RWPE1 (cell line): ENCODE results near the gene RHBDD1.

ENCODE experiments used
- CTCF ChIA-PET: fragments of 350-600 bp; sonication (Branson Sonifier 250); formaldehyde crosslinking; extraction: SDS; loops from one replicate; lab custom pipeline; 2021; lab: Yijun Ruan, JAX
- POLR2A ChIA-PET: fragments of 400-600 bp; formaldehyde crosslinking; extraction: SDS; loops from one replicate; lab custom pipeline; 2020; ENCODE audit warnings: antibody characterized with exemption; ENCODE audit not compliant: low non-redundant PET; lab: Yijun Ruan, JAX
- DNase-seq: peaks from one replicate; pipeline ENCODE4 v3.0.0; 2012; ENCODE audit warnings: low spot score
- H3K27ac ChIP-seq: fragments of 450-650 bp; 2 replicates; pipeline ENCODE4 v1.5.1; 2017
- CTCF ChIP-seq: fragments of 450-650 bp; conservative IDR thresholded peaks from 2 replicates; pipeline ENCODE4 v1.5.1; 2017; ENCODE audit warnings: low read depth, mild to moderate bottlenecking

RHBDD1 gene

DNA sequence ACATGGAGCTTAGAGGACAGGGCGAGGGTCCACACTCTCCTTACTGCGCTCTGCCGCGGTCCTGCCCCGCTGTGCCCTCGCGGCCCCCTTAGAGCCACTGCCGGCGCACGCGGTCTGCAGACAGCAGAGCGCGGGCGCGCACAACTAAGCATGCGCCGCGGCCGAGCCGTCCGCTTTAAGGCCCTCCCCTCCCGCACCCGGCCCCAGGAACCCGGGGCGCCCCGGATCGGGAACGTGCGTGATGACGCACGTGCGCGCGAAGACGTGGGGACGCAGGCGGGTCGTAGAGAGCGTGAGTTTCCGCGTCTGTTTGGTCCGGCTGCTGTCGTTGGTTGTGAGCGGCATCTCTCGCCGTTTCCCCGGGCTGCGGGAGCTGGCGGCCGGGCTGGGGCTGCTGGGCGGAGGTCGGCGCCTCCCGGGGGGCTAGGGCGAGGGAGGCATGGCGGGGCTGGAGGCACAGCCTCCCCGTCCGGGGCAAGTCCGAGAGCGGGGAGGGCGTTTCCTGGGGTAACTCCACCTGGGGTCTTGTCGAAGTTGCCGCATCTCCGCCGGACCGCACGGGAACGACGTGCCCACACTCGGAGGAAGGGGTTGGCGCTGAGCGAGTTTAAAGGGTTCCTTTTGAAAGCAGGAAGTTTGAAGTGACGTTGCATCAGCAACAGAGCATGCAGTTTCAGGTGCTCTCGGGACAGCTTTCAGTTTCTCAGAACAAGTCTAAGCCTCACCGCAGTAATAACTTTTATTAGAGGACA is at the start of gene RHBDD1:
TSS of gene RHBDD1 (plus strand) at position 259 of the 752 bp plus-strand sequence. CDS start 28,640 bp downstream, outside the sequence.
- ChIA-PET CTCF (interaction anchor here (0.5 to 1.0 kb wide), 3 partner anchors 12 to 1168 kb away, joined by 3 to 7 read pairs (median 3); no protein-coding TSS in a partner anchor), POLR2A (interaction anchor here (0.6 to 0.7 kb wide), 2 partner anchors 24 to 854 kb away, joined by 3 read pairs; no protein-coding TSS in a partner anchor)
- peak within 1 kb of the TSS; percentile 98 for H3K27ac ChIP-seq
- DNase-seq, result peak; percentile 97
- no peak for TF ChIP-seq CTCF

- POLR2A ChIA-PET, result no interaction called here
- no peak overlapping the region for H3K27ac ChIP-seq
- TF ChIP-seq CTCF, result no peak
- DNase-seq, result no peak
- CTCF ChIA-PET, result interaction anchor here (0.6 kb wide), 1 partner anchor 139 kb away, joined by 4 read pairs; no protein-coding TSS in a partner anchor
Observed at GRCh38 chr2:226788064-226788463, 47.8 kb upstream of the RHBDD1 start.

GRCh38 chr2:226788881-226789490 is 46.9 kb upstream of the RHBDD1 start:
- no peak for DNase-seq
- CTCF ChIA-PET, result interaction anchor here (0.6 to 1.0 kb wide), 3 partner anchors 9 to 448 kb away, joined by 3 to 4 read pairs (median 3); no protein-coding TSS in a partner anchor
- POLR2A ChIA-PET, result no interaction called here
- H3K27ac ChIP-seq, result no peak overlapping the region
- TF ChIP-seq CTCF, result no peak

DNA sequence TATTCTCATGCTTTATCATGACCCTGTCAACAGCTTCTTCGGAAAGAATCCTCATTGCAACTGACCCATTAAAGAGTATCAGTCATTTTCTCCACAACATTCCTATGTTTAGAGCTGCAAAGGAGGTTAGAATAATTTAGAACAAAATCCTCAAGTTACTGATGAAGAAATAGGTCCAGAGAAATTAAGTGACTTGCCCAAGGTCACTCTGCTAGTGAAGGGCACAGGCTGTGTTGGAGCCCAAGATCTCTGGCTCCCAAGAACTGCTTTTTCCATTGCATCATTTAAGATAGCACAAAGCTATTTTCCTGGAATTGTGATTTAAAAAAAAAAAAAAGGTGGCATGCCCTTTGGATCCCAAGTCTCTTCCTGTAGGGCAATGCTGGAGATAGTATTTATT is 45.8 kb upstream of the RHBDD1 start:
- no peak overlapping the region for H3K27ac ChIP-seq

GRCh38 chr2:226790431-226790830 is 45.4 kb upstream of the RHBDD1 start:
- TF ChIP-seq CTCF, result no peak
- peak overlapping the region; percentile 90 for H3K27ac ChIP-seq
- no peak for DNase-seq
- ChIA-PET CTCF (interaction anchor here (0.6 to 1.1 kb wide), 3 partner anchors 31 to 195 kb away, joined by 3 to 4 read pairs (median 3); no protein-coding TSS in a partner anchor), POLR2A (no interaction called here)

More for the DNA sequence above, 45.8 kb upstream of the RHBDD1 start:
- DNase-seq, result no peak
- TF ChIP-seq CTCF, result no peak
- CTCF ChIA-PET, result interaction anchor here (0.6 to 0.7 kb wide), 3 partner anchors 31 to 671 kb away, joined by 3 to 4 read pairs (median 3); no protein-coding TSS in a partner anchor
- POLR2A ChIA-PET, result no interaction called here

- POLR2A ChIA-PET, result interaction anchor here (0.5 kb wide), 1 partner anchor 537 kb away, joined by 4 read pairs; no protein-coding TSS in a partner anchor
- DNase-seq, result peak; percentile 28
- H3K27ac ChIP-seq, result peak overlapping the region; percentile 90
- CTCF ChIA-PET, result interaction anchor here (1.1 kb wide), 1 partner anchor 195 kb away, joined by 3 read pairs; no protein-coding TSS in a partner anchor
- TF ChIP-seq CTCF, result no peak
Observed at GRCh38 chr2:226791056-226791486, 44.8 kb upstream of the RHBDD1 start.
